GM19438 (cell line): ENCODE data around the gene RCN2.
"Not testable (repeated sequence)": the region's sequence is repeated elsewhere in the genome, so short reads cannot be mapped to it uniquely, and the experiment has no call there.

Experiments
- ATAC-seq: cut with Tn5 transposase; IDR thresholded peaks from one replicate; pipeline ENCODE4 v1.9.1; 2021; ENCODE audit warnings: low read depth; ENCODE audit not compliant: unreplicated experiment

RCN2 gene, protein sequence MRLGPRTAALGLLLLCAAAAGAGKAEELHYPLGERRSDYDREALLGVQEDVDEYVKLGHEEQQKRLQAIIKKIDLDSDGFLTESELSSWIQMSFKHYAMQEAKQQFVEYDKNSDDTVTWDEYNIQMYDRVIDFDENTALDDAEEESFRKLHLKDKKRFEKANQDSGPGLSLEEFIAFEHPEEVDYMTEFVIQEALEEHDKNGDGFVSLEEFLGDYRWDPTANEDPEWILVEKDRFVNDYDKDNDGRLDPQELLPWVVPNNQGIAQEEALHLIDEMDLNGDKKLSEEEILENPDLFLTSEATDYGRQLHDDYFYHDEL

DNA sequence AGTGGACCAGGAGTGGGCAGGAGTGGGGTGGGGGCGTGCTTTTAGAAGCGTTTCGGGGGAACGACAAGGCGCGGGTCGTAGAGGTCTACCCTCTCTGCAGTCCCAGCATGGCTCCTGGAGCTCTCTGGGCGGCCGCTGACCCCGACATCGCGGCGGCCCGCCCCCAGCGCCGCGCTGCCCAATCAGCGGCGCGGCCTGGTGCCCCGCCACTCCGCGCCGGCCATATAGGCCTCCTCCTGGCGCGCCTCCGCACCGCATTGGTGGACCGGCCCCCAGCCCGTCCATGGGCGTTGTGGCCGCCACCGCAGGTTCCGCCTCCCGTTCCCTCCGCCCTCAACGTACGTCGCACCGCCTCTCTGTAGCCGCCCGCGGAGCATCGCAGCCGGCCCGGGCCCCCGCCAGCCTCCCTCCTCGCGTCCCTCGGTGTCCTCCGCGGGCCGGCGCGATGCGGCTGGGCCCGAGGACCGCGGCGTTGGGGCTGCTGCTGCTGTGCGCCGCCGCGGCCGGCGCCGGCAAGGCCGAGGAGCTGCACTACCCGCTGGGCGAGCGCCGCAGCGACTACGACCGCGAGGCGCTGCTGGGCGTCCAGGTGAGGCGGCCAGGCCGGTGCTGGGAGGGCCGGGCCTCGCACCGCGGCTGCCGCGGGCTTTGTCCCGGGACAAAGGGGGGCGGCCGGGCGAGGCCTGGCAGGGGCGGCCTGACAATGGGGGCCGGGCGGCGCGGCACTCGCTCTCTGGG lies at the start of gene RCN2:
Gene RCN2 (plus strand): TSS at position 353 of the 738 bp plus-strand sequence. CDS start 93 bp downstream, at position 446.
- ATAC-seq = peak; percentile 99

DNA sequence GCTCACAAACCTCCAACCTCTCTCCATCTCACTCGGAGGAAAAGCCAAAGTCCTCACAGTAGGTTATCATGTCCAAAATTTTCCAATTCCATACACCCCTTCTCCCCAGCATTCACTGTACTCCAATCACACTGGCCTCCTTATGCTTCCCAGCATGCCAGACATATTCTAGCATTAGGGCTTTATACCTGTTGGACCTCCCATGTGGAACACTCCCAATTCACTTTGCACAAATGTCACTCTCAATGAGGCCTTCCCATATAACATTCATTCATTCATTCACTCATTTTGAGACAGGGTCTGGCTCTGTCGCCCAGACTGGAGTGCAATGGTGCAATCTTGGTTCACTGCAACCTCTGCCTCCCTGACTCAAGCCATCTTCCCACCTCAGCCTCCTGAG lies 46.3 kb upstream of the RCN2 start:
- no peak for ATAC-seq

- not testable (repeated sequence) for ATAC-seq
Measured at GRCh38 chr15:76887280-76888141, 44.0 kb upstream of the RCN2 start.

- not testable (repeated sequence) for ATAC-seq
Measured at GRCh38 chr15:76892836-76893235, 38.7 kb upstream of the RCN2 start.

GRCh38 chr15:76894174-76894573 lies 37.4 kb upstream of the RCN2 start:
- ATAC-seq = no peak

GRCh38 chr15:76898102-76898501 lies 33.4 kb upstream of the RCN2 start:
- ATAC-seq = no peak

DNA sequence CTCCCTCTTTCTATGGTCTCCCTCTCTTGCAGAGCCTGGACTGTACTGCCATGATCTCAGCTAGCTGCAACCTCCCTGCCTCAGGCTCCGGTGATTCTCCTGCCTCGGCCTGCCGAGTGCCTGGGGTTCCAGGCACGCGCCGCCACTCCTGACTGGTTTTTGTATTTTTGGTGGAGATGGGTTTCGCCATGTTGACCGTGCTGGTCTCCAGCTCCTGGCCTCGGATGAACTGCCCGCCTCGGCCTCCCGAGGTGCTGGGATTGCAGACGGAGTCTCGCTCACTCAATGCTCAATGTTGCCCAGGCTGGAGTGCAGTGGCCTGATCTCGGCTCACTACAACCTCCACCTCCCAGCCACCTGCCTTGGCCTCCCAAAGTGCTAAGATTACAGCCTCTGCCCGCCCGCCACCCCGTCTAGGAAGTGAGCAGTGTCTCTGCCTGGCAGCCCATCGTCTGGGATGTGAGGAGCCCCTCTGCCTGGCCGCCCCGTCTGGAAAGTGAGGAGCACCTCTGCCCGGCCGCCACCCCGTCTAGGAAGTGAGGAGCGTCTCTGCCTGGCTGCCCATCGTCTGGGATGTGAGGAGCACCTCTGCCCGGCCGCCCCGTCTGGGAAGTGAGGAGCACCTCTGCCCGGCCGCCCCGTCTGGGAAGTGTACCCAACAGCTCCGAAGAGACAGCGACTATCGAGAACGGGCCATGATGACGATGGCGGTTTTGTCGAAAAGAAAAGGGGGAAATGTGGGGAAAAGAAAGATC lies 32.2 kb upstream of the RCN2 start:
- ATAC-seq = not testable (repeated sequence)

- not testable (repeated sequence) for ATAC-seq
Measured at GRCh38 chr15:76899931-76900310, 31.6 kb upstream of the RCN2 start.

DNA sequence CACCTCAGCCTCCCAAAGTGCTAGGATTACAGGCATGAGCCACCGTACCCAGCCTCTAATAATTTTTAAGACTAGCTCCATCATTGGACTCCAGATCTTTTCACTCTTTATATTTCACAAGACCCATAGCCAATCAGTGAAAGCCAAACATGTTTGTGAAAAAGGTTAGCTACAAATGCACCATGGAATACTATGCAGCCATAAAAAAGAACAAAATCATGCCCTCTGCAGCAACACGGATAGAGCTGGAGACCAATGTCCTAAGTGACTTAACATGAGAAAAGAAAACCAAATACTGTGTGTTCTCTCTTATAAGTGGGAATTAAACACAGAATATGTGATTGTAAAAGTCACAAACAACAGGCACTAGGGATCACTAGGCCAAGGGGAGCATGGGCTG lies 29.6 kb upstream of the RCN2 start:
- ATAC-seq = no peak

DNA sequence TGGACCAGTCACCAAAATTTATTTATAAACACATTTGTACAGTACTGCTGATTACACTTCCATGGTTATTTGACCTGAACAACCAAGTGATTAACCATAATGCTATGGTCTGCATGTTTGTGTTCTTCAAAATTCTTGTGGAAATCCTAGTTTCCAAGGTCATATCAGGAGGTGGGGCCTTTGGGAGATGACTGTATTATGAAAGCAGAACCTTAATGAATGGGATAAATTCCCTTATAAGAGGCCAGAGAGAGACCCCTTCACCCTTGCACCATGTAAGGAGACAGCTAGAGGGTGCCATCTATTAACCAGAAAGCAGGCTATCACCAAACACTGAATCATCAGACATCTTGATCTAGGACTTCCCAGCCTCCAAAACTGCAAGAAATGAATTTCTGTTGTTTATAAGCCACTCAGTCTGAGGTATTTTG lies 28.3 kb upstream of the RCN2 start:
- no peak for ATAC-seq

DNA sequence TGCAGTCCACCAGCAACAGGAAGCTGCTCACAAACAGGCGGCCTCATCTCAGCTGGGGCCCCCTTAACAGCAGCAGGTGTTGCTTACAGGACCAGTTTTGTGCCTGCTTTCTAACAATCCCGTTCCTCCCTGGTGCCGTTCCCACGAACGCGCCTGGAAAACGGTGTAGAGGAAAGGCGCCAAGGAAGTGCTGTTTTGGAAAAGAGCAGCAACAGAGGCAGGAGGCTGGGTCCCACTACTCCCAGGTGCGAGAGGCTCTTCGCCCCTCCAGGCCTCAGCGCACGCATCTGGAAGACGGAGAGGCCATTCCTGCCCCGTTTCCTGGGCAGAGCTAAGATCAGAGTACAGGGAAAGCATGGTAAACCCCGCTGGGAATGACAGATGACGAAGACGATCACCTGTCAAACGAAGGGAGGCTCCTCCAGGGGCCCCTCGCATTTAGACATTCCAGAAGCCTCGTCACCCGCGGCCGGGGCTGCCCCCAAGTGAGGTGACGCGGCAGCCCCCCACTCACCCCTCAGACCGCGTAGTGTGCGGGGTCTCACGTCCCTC lies 27.0 kb upstream of the RCN2 start:
- ATAC-seq = peak; percentile 19

DNA sequence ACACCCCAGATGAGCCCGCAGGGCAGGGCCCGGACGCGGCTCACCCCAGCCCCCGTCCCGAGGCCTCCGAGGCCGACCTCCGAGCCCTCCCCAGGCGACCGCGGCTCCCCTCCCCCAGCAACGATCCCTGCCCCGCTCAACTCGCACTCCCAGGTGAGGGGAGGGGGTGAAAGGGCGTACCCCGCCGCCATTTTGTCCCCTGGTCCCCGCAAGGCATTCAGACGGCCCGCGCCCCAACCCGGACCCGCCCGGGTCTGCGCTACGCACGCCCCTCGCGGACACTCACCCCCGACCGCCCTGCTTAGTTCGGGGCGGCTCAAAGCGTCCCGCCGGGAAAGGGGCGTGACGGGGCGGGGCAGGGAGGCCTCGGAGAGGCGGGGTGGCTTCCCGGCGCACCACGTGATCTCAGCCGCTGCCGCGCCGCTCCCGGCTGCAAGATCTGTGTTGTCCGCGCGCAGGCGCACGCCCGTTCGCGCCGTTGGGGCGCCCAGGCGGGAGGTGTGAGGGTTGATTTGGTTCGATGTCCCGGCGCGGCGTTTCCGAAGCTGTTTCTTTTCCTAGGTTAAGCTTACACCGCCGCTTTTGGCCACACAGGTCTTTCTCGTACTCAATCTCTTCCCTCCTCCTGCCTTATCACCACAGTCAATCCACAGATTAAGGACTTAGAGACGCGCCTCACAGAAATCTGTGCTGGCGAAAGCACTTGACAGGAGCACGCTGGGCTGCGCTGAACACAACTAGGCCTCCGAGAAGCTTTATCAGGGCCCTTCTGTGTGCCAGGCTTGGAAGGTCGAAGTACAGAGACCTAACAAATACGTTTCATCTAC lies 26.3 kb upstream of the RCN2 start, which contains the start of gene SCAPER:
Gene SCAPER (minus strand): TSS at position 328 of the 827 bp plus-strand sequence. CDS start 21,523 bp downstream, outside the sequence.
- ATAC-seq = peak; percentile 77

- no peak for ATAC-seq
Measured at GRCh38 chr15:76905855-76906254, 25.7 kb upstream of the RCN2 start.

DNA sequence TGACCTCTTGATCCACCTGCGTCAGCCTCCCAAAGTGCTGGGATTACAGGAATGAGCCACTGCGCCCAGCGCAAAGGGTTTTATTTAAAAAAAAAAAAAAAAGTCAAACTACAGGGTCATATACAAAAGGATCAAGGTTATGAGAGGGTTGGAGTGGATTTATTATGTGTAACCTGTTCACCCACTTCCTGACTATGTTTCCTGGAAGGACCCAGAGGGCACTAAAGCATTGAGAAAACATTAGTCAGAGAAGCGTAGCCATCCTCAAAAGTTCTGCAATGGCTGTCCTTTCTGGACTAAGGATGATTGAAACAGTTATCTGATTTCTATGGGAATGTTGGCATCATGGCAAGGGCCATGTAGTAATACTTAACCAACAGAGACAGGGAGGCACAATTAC lies 19.1 kb upstream of the RCN2 start:
- no peak for ATAC-seq

- no peak for ATAC-seq
Measured at GRCh38 chr15:76913737-76914136, 17.8 kb upstream of the RCN2 start.

GRCh38 chr15:76916369-76916768 lies 15.2 kb upstream of the RCN2 start:
- ATAC-seq = no peak

- ATAC-seq = no peak
Measured at GRCh38 chr15:76928201-76928600, 3.3 kb upstream of the RCN2 start.

- no peak for ATAC-seq
Measured at GRCh38 chr15:76929011-76929760, 2.4 kb upstream of the RCN2 start.
